ENCODE results near the gene PRMT1. TPM values are rescaled to one million over a fixed set of nuclear protein-coding genes. Genes with fewer than 3 reads are reported as not detected.

PRMT1 gene
- polyA plus RNA-seq, 1 of the 3 experiments (the other 2 are of a cell fraction): 789 TPM

DNA sequence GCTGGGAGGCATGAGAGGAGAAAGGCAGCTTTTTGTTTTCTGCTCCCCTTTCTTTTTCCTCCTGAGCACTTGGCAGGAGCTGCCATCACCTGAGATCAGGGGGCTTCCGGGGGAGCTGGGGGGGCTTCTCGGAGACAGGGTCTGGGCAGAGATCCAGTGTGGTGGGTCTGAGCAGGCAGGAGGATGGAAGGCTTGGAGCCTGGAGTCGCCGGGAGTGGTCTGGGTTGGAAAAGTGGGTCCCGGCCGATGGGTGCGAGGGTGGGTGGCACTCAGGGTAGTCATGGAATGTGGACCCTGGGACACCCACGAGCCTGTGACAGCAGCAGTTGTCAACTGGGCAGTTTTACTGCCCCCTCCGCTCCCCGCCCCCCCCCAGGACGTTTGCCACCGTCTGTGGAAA is 10.1 kb downstream of the PRMT1 start:
- Histone ChIP-seq H2AFZ (ENCODE audit: low read depth) (no peak overlapping the region), H3K4me1 (ENCODE audit: control insufficient read depth in 1 of 2, insufficient read depth in 2 of 2, low read depth in 1 of 2, low read length in 1 of 2) (peaks cover 6 to 18% of the 10 kb centered on the region in 2 experiments; a peak in 2 of 4 replicates), H3K9me2 (no peaks in the 10 kb centered on the region), H4K20me1 (ENCODE audit: insufficient read depth) (peaks cover 17% of the 10 kb centered on the region), H3K79me2 (ENCODE audit: insufficient read depth) (peaks cover 21% of the 10 kb centered on the region), H3K27me3 (ENCODE audit: insufficient read depth) (no peaks in the 10 kb centered on the region), H3K4me3 (ENCODE audit: low read depth in 2 of 2, low read length in 1 of 2) (no peak overlapping the region), H3K9ac (no peak overlapping the region), H3K36me3 (replicated peaks in 1 of 2; ENCODE audit: control insufficient read depth in 1 of 2, insufficient read depth in 2 of 2, low read length in 1 of 2) (peaks cover 23 to 49% of the 10 kb centered on the region in 2 experiments), H3K4me2 (no peak overlapping the region), H3K9me3 (no peaks in the 10 kb centered on the region), H3F3A (replicated peaks; ENCODE audit: insufficient read depth) (peaks cover 15% of the 10 kb centered on the region), H3K27ac (ENCODE audit: low read depth in 2 of 2, low read length in 1 of 2) (no peak overlapping the region)
- CTCF ChIA-PET: interaction anchor here (1.0 to 8.0 kb wide), 2 partner anchors 9 to 117 kb away, joined by 3 to 75 read pairs; partner anchors contain the start of gene PRMT1
- DNase-seq: no peak
- POLR2A ChIA-PET: interaction anchor here (1.5 kb wide), 1 partner anchor 164 kb away, joined by 4 read pairs; the partner anchor contains the start of gene PTOV1
- 98% methylated on average over 8 of the region's 12 CpGs for WGBS (ENCODE audit: low lambda C conversion rate)
- TF ChIP-seq, protein P1, sequence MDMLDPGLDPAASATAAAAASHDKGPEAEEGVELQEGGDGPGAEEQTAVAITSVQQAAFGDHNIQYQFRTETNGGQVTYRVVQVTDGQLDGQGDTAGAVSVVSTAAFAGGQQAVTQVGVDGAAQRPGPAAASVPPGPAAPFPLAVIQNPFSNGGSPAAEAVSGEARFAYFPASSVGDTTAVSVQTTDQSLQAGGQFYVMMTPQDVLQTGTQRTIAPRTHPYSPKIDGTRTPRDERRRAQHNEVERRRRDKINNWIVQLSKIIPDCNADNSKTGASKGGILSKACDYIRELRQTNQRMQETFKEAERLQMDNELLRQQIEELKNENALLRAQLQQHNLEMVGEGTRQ (IDR thresholded peaks at IDR 0.05; ENCODE audit: borderline replicate concordance, low read depth, low read length): no peak
- no peak for TF ChIP-seq EZH2phosphoT487 (IDR thresholded peaks at IDR 0.05; ENCODE audit: borderline replicate concordance, low read depth)
- TF ChIP-seq TCF12 (IDR thresholded peaks at IDR 0.05): no peak
- TF ChIP-seq FOXM1 (IDR thresholded peaks at IDR 0.05; ENCODE audit: low read depth): no peak
- no peak for TF ChIP-seq FOSL2 (IDR thresholded peaks at IDR 0.05; ENCODE audit: borderline replicate concordance, low read depth)
- TF ChIP-seq, protein P2, sequence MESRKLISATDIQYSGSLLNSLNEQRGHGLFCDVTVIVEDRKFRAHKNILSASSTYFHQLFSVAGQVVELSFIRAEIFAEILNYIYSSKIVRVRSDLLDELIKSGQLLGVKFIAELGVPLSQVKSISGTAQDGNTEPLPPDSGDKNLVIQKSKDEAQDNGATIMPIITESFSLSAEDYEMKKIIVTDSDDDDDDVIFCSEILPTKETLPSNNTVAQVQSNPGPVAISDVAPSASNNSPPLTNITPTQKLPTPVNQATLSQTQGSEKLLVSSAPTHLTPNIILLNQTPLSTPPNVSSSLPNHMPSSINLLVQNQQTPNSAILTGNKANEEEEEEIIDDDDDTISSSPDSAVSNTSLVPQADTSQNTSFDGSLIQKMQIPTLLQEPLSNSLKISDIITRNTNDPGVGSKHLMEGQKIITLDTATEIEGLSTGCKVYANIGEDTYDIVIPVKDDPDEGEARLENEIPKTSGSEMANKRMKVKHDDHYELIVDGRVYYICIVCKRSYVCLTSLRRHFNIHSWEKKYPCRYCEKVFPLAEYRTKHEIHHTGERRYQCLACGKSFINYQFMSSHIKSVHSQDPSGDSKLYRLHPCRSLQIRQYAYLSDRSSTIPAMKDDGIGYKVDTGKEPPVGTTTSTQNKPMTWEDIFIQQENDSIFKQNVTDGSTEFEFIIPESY (IDR thresholded peaks at IDR 0.05; ENCODE audit: borderline replicate concordance, low read depth): no peak
- TF ChIP-seq MEF2A (IDR thresholded peaks at IDR 0.05; ENCODE audit: borderline replicate concordance, low read depth): no peak
- TF ChIP-seq RFX5 (IDR thresholded peaks at IDR 0.05; ENCODE audit: low read length): no peak
- TF ChIP-seq GABPA (IDR thresholded peaks at IDR 0.05; ENCODE audit: low read depth): no peak
- no peak for TF ChIP-seq JUND (IDR thresholded peaks at IDR 0.05)
- TF ChIP-seq TEAD4 (IDR thresholded peaks at IDR 0.05; ENCODE audit: borderline replicate concordance, insufficient read depth): no peak
- TF ChIP-seq, protein P3, sequence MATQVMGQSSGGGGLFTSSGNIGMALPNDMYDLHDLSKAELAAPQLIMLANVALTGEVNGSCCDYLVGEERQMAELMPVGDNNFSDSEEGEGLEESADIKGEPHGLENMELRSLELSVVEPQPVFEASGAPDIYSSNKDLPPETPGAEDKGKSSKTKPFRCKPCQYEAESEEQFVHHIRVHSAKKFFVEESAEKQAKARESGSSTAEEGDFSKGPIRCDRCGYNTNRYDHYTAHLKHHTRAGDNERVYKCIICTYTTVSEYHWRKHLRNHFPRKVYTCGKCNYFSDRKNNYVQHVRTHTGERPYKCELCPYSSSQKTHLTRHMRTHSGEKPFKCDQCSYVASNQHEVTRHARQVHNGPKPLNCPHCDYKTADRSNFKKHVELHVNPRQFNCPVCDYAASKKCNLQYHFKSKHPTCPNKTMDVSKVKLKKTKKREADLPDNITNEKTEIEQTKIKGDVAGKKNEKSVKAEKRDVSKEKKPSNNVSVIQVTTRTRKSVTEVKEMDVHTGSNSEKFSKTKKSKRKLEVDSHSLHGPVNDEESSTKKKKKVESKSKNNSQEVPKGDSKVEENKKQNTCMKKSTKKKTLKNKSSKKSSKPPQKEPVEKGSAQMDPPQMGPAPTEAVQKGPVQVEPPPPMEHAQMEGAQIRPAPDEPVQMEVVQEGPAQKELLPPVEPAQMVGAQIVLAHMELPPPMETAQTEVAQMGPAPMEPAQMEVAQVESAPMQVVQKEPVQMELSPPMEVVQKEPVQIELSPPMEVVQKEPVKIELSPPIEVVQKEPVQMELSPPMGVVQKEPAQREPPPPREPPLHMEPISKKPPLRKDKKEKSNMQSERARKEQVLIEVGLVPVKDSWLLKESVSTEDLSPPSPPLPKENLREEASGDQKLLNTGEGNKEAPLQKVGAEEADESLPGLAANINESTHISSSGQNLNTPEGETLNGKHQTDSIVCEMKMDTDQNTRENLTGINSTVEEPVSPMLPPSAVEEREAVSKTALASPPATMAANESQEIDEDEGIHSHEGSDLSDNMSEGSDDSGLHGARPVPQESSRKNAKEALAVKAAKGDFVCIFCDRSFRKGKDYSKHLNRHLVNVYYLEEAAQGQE (IDR thresholded peaks at IDR 0.05; ENCODE audit: low read depth, low read length): no peak
- TF ChIP-seq, protein P4, sequence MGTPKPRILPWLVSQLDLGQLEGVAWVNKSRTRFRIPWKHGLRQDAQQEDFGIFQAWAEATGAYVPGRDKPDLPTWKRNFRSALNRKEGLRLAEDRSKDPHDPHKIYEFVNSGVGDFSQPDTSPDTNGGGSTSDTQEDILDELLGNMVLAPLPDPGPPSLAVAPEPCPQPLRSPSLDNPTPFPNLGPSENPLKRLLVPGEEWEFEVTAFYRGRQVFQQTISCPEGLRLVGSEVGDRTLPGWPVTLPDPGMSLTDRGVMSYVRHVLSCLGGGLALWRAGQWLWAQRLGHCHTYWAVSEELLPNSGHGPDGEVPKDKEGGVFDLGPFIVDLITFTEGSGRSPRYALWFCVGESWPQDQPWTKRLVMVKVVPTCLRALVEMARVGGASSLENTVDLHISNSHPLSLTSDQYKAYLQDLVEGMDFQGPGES (IDR thresholded peaks at IDR 0.05; ENCODE audit: low read depth, low read length): no peak

All from SK-N-SH (cell line).